Tibial nerve (tissue), 4 donors: ENCODE measurements around the gene CACNA1E. TPM values are rescaled to one million over a fixed set of nuclear protein-coding genes. Genes with fewer than 3 reads are reported as not detected.

ENCODE experiments used
- DNase-seq, 2 donors: peaks; one replicate each; pipeline ENCODE4 v3.0.0-alpha.2; 2019; ENCODE audit warnings: low spot score in 2 of 2
- H3K27ac ChIP-seq, 4 donors: fragments of 200-600 bp; sonication (generic) in 3 of 4; one replicate each; pipeline ENCODE4 v1.5.1; 2017 to 2019; ENCODE audit warnings: mild to moderate bottlenecking in 1 of 4
- H3K27me3 ChIP-seq, 2 donors: fragments of 200-600 bp; sonication (generic) in 1 of 2; one replicate each; pipeline versions ENCODE4 v1.5.1 to v1.6.0; 2017 to 2019
- H3K36me3 ChIP-seq, 3 donors: fragments of 200-600 bp; sonication (generic); one replicate each; pipeline ENCODE4 v1.5.1; 2018 to 2019
- H3K4me1 ChIP-seq, 4 donors: fragments of 200-600 bp; sonication (generic) in 3 of 4; one replicate each; pipeline ENCODE4 v1.5.1; 2017 to 2019
- H3K4me3 ChIP-seq, 4 donors: fragments of 200-600 bp; sonication (generic) in 3 of 4; one replicate each; pipeline ENCODE4 v1.5.1; 2017 to 2019; ENCODE audit warnings: mild to moderate bottlenecking in 1 of 4, moderate library complexity in 1 of 4
- H3K9me3 ChIP-seq, 4 donors: fragments of 200-600 bp; sonication (generic) in 3 of 4; one replicate each; pipeline ENCODE4 v1.5.1; 2017 to 2019
- CTCF ChIP-seq, 5 experiments: fragments of 200-600 bp in 3 of 5; fragments of 450-650 bp in 2 of 5; sonication (generic) in 3 of 5; IDR thresholded peaks; one replicate each; pipeline ENCODE4 v1.5.1; 2016 to 2019; ENCODE audit warnings: antibody characterized with exemption in 5 of 5, mild to moderate bottlenecking in 3 of 5, moderate library complexity in 2 of 5
- EP300 ChIP-seq, 2 donors: sonication (generic); formaldehyde crosslinking; IDR thresholded peaks; one replicate each; pipeline ENCODE4 v1.6.1; 2017; ENCODE audit warnings: antibody characterized with exemption in 2 of 2, mild to moderate bottlenecking in 1 of 2
- POLR2A ChIP-seq, 2 donors: fragments of 450-650 bp; IDR thresholded peaks; one replicate each; pipeline ENCODE4 v1.6.1; 2017; ENCODE audit warnings: antibody characterized with exemption in 2 of 2, mild to moderate bottlenecking in 2 of 2, moderate library complexity in 2 of 2
- WGBS, 2 donors: methylation state at CpG; one replicate each; pipeline ENCODE4 v1.1.5; 2018; 5-methylcytosine and 5-hydroxymethylcytosine counted together
- total RNA-seq, 4 donors: library from RNA; depleted of rRNA; stranded (reverse); fragments of >200 nt; gene quantifications; one replicate each; pipeline ENCODE4 v1.1.0, GENCODE V29; 2016

CACNA1E gene
- total RNA-seq, 4 donors from 2014 or later, result not detected

GRCh38 chr1:181732218-181732990 is 249.1 kb downstream of the CACNA1E start:
- no peaks in the 10 kb centered on the region for H3K27me3 ChIP-seq
- H3K9me3 ChIP-seq, result no peaks in the 10 kb centered on the region
- no peak overlapping the region for H3K4me3 ChIP-seq
- no peaks in the 10 kb centered on the region for H3K4me1 ChIP-seq
- DNase-seq, result no peak
- H3K27ac ChIP-seq, result no peak overlapping the region
- TF ChIP-seq POLR2A (IDR thresholded peaks at IDR 0.05), result no peak
- no peak for TF ChIP-seq CTCF (IDR thresholded peaks at IDR 0.05)
- TF ChIP-seq EP300 (IDR thresholded peaks at IDR 0.05), result no peak
- 90 to 94% methylated on average over 20 to 26 of the region's 31 CpGs for WGBS, 2 donors
- H3K36me3 ChIP-seq, result no peaks in the 10 kb centered on the region

GRCh38 chr1:181733486-181733885 is 250.2 kb downstream of the CACNA1E start:
- no peak overlapping the region for H3K4me3 ChIP-seq
- 91 to 94% methylated on average over 13 to 14 of the region's 14 CpGs for WGBS, 2 donors
- no peak for DNase-seq
- no peaks in the 10 kb centered on the region for H3K27me3 ChIP-seq
- TF ChIP-seq POLR2A (IDR thresholded peaks at IDR 0.05) (no peak), EP300 (IDR thresholded peaks at IDR 0.05) (no peak), CTCF (IDR thresholded peaks at IDR 0.05) (no peak)
- no peaks in the 10 kb centered on the region for H3K36me3 ChIP-seq
- H3K27ac ChIP-seq, result no peak overlapping the region
- no peaks in the 10 kb centered on the region for H3K9me3 ChIP-seq
- H3K4me1 ChIP-seq, result no peaks in the 10 kb centered on the region

- H3K9me3 ChIP-seq, result no peaks in the 10 kb centered on the region
- no peak overlapping the region for H3K4me3 ChIP-seq
- H3K36me3 ChIP-seq, result no peaks in the 10 kb centered on the region
- DNase-seq, result no peak
- TF ChIP-seq CTCF (IDR thresholded peaks at IDR 0.05), result no peak
- TF ChIP-seq EP300 (IDR thresholded peaks at IDR 0.05), result no peak
- TF ChIP-seq POLR2A (IDR thresholded peaks at IDR 0.05), result no peak
- no peak overlapping the region for H3K27ac ChIP-seq
- H3K4me1 ChIP-seq, result no peaks in the 10 kb centered on the region
- 38 to 40% methylated on average over 5 of the region's 5 CpGs for WGBS, 2 donors
- H3K27me3 ChIP-seq, result no peaks in the 10 kb centered on the region
Observed at GRCh38 chr1:181737056-181737455, 253.7 kb downstream of the CACNA1E start.

- Histone ChIP-seq H3K4me1 (no peaks in the 10 kb centered on the region), H3K9me3 (no peaks in the 10 kb centered on the region), H3K27ac (no peak overlapping the region), H3K4me3 (no peak overlapping the region), H3K27me3 (no peaks in the 10 kb centered on the region), H3K36me3 (no peaks in the 10 kb centered on the region)
- TF ChIP-seq POLR2A (IDR thresholded peaks at IDR 0.05) (no peak), CTCF (IDR thresholded peaks at IDR 0.05) (no peak), EP300 (IDR thresholded peaks at IDR 0.05) (no peak)
- DNase-seq, result no peak
- 81 to 84% methylated on average over 9 of the region's 9 CpGs for WGBS, 2 donors
Observed at GRCh38 chr1:181739214-181739613, 255.9 kb downstream of the CACNA1E start.

DNA sequence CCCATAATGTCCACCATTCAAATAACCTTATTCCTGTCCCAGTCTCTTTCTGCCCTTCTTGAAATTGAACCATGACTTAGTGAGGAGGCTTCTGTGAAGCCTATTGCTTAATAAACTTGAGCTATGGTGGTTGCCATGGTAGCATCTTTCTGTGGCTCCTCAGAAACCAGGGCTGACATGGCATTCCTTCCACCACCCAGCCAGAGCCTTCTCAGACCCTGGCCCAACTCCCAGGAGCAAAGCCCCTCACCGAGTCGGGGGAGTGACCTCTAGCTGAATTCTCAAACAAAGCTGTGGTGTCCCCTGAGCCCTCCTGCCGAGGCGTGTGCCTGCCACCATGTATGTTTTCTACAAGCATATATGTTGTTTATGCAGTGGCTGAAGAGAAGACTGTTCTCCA is 259.1 kb downstream of the CACNA1E start:
- Histone ChIP-seq H3K4me3 (no peak overlapping the region), H3K27ac (no peak overlapping the region), H3K36me3 (no peaks in the 10 kb centered on the region), H3K27me3 (no peaks in the 10 kb centered on the region), H3K9me3 (no peaks in the 10 kb centered on the region), H3K4me1 (no peaks in the 10 kb centered on the region)
- no peak for DNase-seq
- WGBS, 2 donors, result 34 to 35% methylated on average over 4 of the region's 4 CpGs
- no peak for TF ChIP-seq CTCF (IDR thresholded peaks at IDR 0.05)
- no peak for TF ChIP-seq EP300 (IDR thresholded peaks at IDR 0.05)
- TF ChIP-seq POLR2A (IDR thresholded peaks at IDR 0.05), result no peak
